Caco-2 (cell line): Measurements from ENCODE around the gene ZNF609. TPM values are rescaled to one million over a fixed set of nuclear protein-coding genes. Genes with fewer than 3 reads are reported as not detected.
A peak's percentile ranks its signal among the peaks of the same experiment; 100 is the strongest.

Experiments
- BruUV-seq: library from RNA; stranded (reverse); fragments of 400-500 nt; replicated peaks from 2 replicates; lab custom pipeline; 2021; lab: Mats Ljungman, UMichigan
- CTCF ChIA-PET: fragments of 300-600 bp; sonication (Branson Sonifier 250); formaldehyde crosslinking; loops from one replicate; lab custom pipeline; 2022; ENCODE audit warnings: antibody characterized with exemption; lab: Charles Lee
- POLR2A ChIA-PET: fragments of 300-600 bp; sonication (Branson Sonifier 250); formaldehyde crosslinking; loops from one replicate; lab custom pipeline; 2022; ENCODE audit warnings: antibody characterized with exemption; lab: Charles Lee
- DNase-seq, 2 experiments: peaks; one replicate each; pipeline versions ENCODE4 v3.0.0 to v3.0.0-alpha.2; 2020 to 2022
- H3K27me3 ChIP-seq: replicated peaks from 2 replicates; pipeline ENCODE4 v1.6.0; 2011; ENCODE audit warnings: low read length; ENCODE audit not compliant: control insufficient read depth, insufficient read depth
- H3K36me3 ChIP-seq: 2 replicates; pipeline ENCODE4 v1.5.1; 2011; ENCODE audit warnings: low read length; ENCODE audit not compliant: control insufficient read depth, insufficient read depth
- H3K4me1 ChIP-seq: fragments of 250-450 bp; sonication (Bioruptor Pico); 2 replicates; pipeline ENCODE4 v1.5.1; 2020; ENCODE audit warnings: mild to moderate bottlenecking
- H3K4me3 ChIP-seq: 2 replicates; pipeline ENCODE4 v1.5.1; 2011; ENCODE audit warnings: low read depth, mild to moderate bottlenecking, control low read depth, low read length
- H3K9me3 ChIP-seq: fragments of 250-450 bp; sonication (Bioruptor Pico); 2 replicates; pipeline ENCODE4 v1.5.1; 2020; ENCODE audit warnings: mild to moderate bottlenecking, moderate library complexity
- H3K27ac Mint-ChIP-seq: one replicate; pipeline ENCODE4 v1.8.0; 2022; ENCODE audit warnings: mixed read lengths; ENCODE audit not compliant: unreplicated experiment
- H3K27me3 Mint-ChIP-seq: one replicate; pipeline ENCODE4 v1.8.0; 2022; ENCODE audit warnings: mixed read lengths; ENCODE audit not compliant: insufficient read depth, unreplicated experiment
- H3K36me3 Mint-ChIP-seq: one replicate; pipeline ENCODE4 v1.8.0; 2022; ENCODE audit warnings: mild to moderate bottlenecking, mixed read lengths; ENCODE audit not compliant: insufficient read depth, unreplicated experiment
- H3K4me1 Mint-ChIP-seq: one replicate; pipeline ENCODE4 v1.8.0; 2022; ENCODE audit warnings: low read depth, mixed read lengths; ENCODE audit not compliant: unreplicated experiment
- H3K4me3 Mint-ChIP-seq: one replicate; pipeline ENCODE4 v1.8.0; 2022; ENCODE audit warnings: mild to moderate bottlenecking, moderate library complexity, mixed read lengths; ENCODE audit not compliant: unreplicated experiment
- H3K9me3 Mint-ChIP-seq: one replicate; pipeline ENCODE4 v1.8.0; 2022; ENCODE audit warnings: mixed read lengths; ENCODE audit not compliant: unreplicated experiment
- CTCF ChIP-seq, 2 experiments: fragments of 200-600 bp in 1 of 2; IDR thresholded peaks; 1 replicate in 1 of 2; 2 replicates in 1 of 2; pipeline versions ENCODE4 v1.5.1 to v1.8.0; 2011 to 2022; ENCODE audit warnings: antibody characterized with exemption in 1 of 2, control low read depth in 1 of 2, inconsistent platforms in 1 of 2, low read depth in 1 of 2, low read length in 1 of 2, mild to moderate bottlenecking in 1 of 2, moderate library complexity in 1 of 2; ENCODE audit not compliant: insufficient read depth in 1 of 2, severe bottlenecking in 1 of 2, unreplicated experiment in 1 of 2
- intact Hi-C: fragments of 100-400 bp; cut with micrococcal nuclease; formaldehyde crosslinking; loops from one replicate; pipeline ENCODE4 v1.10.0; 2022; ENCODE audit not compliant: unreplicated experiment
- total RNA-seq: library from RNA; stranded (reverse); gene quantifications from 2 replicates; pipeline ENCODE4 v1.2.3, GENCODE V29; 2022

Gene ZNF609
- total RNA-seq, 1 experiment from 2014 or later: 30.1 TPM

- Mint-ChIP-seq H3K4me3 (peak overlapping the region; percentile 4), H3K4me1 (peaks cover 39% of the 10 kb centered on the region), H3K27ac (no peak overlapping the region), H3K36me3 (peaks cover 15% of the 10 kb centered on the region), H3K9me3 (no peaks in the 10 kb centered on the region), H3K27me3 (no peaks in the 10 kb centered on the region)
- no peaks in the 10 kb centered on the region for H3K36me3 ChIP-seq
- peaks cover 35% of the 10 kb centered on the region for H3K4me1 ChIP-seq
- H3K9me3 ChIP-seq: no peaks in the 10 kb centered on the region
- ChIA-PET CTCF (interaction anchor here (0.5 to 1.3 kb wide), 3 partner anchors 26 to 115 kb away, joined by 3 read pairs; no protein-coding TSS in a partner anchor), POLR2A (interaction anchor here (1.0 kb wide), 1 partner anchor 106 kb away, joined by 4 read pairs; the partner anchor contains the start of gene ZNF609)
- no TSS peak for BruUV-seq
- H3K27me3 ChIP-seq: no peaks in the 10 kb centered on the region
- intact Hi-C loops: loop anchor here (5.0 kb wide), 1 partner anchor 59 kb away; no protein-coding TSS in a partner anchor
- no peak for TF ChIP-seq CTCF (IDR thresholded peaks at IDR 0.05; ENCODE audit: insufficient read depth in 1 of 2, low read depth in 1 of 2, low read length in 1 of 2, severe bottlenecking in 1 of 2, unreplicated experiment in 1 of 2)
- DNase-seq: no peak
- no peak overlapping the region for H3K4me3 ChIP-seq
Measured at GRCh38 chr15:64566102-64566501, 105.7 kb downstream of the ZNF609 start.

DNA sequence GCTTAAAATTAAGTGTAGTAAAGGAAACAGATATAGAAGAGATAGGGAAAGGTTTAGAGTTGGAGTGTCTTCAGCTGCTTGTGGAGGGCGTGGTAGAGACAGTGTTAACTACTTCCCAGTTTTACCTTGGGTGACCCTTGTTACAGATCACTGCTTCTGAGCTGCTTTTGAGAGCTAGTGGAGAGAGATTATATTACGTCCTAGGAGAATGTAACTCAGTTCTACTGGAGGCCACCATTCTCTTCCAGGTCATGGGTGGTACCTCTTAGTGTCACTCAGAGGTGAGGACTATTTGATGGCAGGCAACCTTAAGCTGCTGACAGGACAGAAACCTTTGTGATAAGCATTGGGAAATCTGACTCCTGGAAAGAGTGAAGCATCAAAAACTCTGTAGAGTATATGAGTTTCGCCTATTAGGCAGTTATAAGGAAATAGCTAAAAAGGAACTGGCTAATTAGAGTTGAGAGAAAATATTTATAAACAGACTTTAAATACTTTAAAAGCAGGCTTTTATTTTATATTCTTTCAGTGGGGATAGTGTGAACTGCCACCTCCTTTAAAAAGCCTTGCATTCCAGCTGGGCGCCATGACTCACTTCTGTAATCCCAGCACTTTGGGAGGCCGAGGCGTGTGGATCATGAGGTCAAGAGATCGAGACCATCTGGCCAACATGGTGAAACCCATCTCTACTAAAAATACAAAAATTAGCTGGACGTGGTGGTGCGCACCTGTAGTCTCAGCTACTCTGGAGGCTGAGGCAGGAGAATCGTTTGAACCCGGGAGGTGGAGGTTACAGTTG is 106.5 kb downstream of the ZNF609 start:
- H3K27me3 ChIP-seq: no peaks in the 10 kb centered on the region
- TF ChIP-seq CTCF (IDR thresholded peaks at IDR 0.05; ENCODE audit: insufficient read depth in 1 of 2, low read depth in 1 of 2, low read length in 1 of 2, severe bottlenecking in 1 of 2, unreplicated experiment in 1 of 2): no peak
- H3K9me3 ChIP-seq: no peaks in the 10 kb centered on the region
- Mint-ChIP-seq H3K4me1 (peaks cover 38% of the 10 kb centered on the region), H3K27me3 (no peaks in the 10 kb centered on the region), H3K9me3 (no peaks in the 10 kb centered on the region), H3K27ac (no peak overlapping the region), H3K4me3 (peak overlapping the region; percentile 4), H3K36me3 (peaks cover 15% of the 10 kb centered on the region)
- BruUV-seq: no TSS peak
- ChIA-PET POLR2A (interaction anchor here (1.0 kb wide), 1 partner anchor 106 kb away, joined by 4 read pairs; the partner anchor contains the start of gene ZNF609), CTCF (interaction anchor here (0.5 to 1.3 kb wide), 3 partner anchors 25 to 114 kb away, joined by 3 read pairs; no protein-coding TSS in a partner anchor)
- DNase-seq: peak; percentile 25 to 53
- H3K36me3 ChIP-seq: no peaks in the 10 kb centered on the region
- H3K4me1 ChIP-seq: peaks cover 40% of the 10 kb centered on the region
- H3K4me3 ChIP-seq: no peak overlapping the region
- intact Hi-C loops: loop anchor here (5.0 kb wide), 1 partner anchor 60 kb away; no protein-coding TSS in a partner anchor

DNA sequence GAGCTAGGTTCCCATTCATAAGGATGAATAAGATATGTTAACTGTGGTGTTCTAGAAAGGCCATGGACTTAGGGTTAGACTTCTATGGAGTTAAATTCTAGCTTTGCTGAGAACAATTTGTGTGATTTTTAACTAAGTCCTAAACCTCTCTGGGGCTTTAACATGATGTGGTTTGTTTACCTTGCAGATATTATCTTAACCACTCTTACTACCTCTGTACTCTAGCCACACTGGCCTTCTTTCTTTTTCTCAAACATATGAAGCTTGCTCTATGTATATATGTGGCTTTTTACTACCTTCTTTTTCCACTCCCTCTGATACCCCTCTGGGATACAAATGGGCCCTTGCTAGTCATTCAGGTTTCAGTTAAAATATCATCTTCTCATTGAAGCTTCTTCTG is 108.4 kb downstream of the ZNF609 start:
- CTCF ChIA-PET: no interaction called here
- BruUV-seq: no TSS peak
- Histone ChIP-seq H3K4me3 (no peak overlapping the region), H3K27me3 (no peaks in the 10 kb centered on the region), H3K36me3 (no peaks in the 10 kb centered on the region), H3K9me3 (no peaks in the 10 kb centered on the region), H3K4me1 (peaks cover 44% of the 10 kb centered on the region)
- Mint-ChIP-seq H3K4me3 (no peak overlapping the region), H3K27me3 (no peaks in the 10 kb centered on the region), H3K27ac (no peak overlapping the region), H3K4me1 (peaks cover 38% of the 10 kb centered on the region), H3K9me3 (no peaks in the 10 kb centered on the region), H3K36me3 (peaks cover 8% of the 10 kb centered on the region)
- no peak for TF ChIP-seq CTCF (IDR thresholded peaks at IDR 0.05; ENCODE audit: insufficient read depth in 1 of 2, low read depth in 1 of 2, low read length in 1 of 2, severe bottlenecking in 1 of 2, unreplicated experiment in 1 of 2)
- DNase-seq: no peak
- POLR2A ChIA-PET: interaction anchor here (0.6 kb wide), 2 partner anchors 13 to 181 kb away, joined by 7 to 10 read pairs; partner anchors contain the start of gene TRIP4
- intact Hi-C loops: loop anchor here (5.0 kb wide), 1 partner anchor 61 kb away; no protein-coding TSS in a partner anchor
